ENCODE data around the gene GNLY.

The GNLY gene

DNA sequence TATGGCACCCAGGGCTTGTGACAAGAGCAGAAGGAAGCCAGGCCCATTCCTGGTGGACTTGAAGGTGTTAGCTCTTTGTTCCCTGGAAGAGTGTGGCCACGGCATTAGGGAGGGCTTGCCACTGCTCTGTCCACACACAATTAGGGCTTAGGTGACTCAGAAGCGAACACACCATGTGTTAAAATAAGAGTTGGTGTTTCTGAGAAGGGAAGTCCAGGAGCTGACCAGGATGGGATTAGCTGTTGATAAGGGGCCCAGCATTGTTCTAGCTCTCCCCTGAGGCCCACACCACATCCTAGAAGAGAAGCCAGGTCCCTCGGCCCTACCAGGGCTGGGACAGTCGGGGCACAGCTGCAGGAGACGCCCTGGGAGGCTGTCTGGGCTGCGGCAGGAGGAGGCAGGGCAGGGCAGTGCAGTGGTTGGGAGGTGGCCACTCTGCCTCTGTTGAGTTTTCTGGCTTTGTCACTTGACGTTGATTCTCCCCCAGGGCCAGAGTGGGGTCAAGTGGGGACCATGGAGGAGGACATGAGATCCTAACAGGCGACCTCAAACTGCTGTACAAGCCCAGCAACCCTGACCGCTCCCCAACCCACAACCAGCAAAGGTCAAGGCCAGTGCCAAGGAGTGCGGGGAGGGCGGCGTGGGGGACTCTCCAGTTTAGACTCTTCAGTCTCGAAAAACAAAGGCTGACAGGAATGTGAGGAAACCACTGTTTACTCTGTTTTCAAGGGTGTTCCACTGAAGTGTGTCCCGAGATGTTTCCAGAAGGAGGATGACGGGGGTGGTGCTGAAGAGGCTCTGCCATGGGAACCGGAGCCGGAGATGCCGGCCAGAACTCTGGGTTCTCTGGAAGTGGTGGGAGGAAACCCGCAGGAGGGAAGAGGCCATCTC, 16.8 kb downstream of the GNLY start:
- ATAC-seq: no peak
- no peak for TF ChIP-seq ZC3H10 (CRISPR knock-in tag; IDR thresholded peaks at IDR 0.05)
- no peak for TF ChIP-seq SNAI2 (CRISPR knock-in tag; IDR thresholded peaks at IDR 0.05)
- no peak for TF ChIP-seq PPARA (CRISPR knock-in tag; IDR thresholded peaks at IDR 0.05; ENCODE audit: borderline replicate concordance)
- TF ChIP-seq ZNF8 (CRISPR knock-in tag; IDR thresholded peaks at IDR 0.05): no peak
- TF ChIP-seq, protein P1, sequence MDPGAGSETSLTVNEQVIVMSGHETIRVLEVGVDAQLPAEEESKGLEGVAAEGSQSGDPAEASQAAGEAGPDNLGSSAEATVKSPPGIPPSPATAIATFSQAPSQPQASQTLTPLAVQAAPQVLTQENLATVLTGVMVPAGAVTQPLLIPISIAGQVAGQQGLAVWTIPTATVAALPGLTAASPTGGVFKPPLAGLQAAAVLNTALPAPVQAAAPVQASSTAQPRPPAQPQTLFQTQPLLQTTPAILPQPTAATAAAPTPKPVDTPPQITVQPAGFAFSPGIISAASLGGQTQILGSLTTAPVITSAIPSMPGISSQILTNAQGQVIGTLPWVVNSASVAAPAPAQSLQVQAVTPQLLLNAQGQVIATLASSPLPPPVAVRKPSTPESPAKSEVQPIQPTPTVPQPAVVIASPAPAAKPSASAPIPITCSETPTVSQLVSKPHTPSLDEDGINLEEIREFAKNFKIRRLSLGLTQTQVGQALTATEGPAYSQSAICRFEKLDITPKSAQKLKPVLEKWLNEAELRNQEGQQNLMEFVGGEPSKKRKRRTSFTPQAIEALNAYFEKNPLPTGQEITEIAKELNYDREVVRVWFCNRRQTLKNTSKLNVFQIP (CRISPR knock-in tag; IDR thresholded peaks at IDR 0.05; ENCODE audit: borderline replicate concordance, low read depth): no peak
- TF ChIP-seq, protein P2, sequence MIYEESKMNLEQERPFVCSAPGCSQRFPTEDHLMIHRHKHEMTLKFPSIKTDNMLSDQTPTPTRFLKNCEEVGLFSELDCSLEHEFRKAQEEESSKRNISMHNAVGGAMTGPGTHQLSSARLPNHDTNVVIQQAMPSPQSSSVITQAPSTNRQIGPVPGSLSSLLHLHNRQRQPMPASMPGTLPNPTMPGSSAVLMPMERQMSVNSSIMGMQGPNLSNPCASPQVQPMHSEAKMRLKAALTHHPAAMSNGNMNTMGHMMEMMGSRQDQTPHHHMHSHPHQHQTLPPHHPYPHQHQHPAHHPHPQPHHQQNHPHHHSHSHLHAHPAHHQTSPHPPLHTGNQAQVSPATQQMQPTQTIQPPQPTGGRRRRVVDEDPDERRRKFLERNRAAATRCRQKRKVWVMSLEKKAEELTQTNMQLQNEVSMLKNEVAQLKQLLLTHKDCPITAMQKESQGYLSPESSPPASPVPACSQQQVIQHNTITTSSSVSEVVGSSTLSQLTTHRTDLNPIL (CRISPR knock-in tag; IDR thresholded peaks at IDR 0.05; ENCODE audit: low read depth): no peak
- TF ChIP-seq ZNF70 (CRISPR knock-in tag; IDR thresholded peaks at IDR 0.05): no peak
- TF ChIP-seq, protein P3, sequence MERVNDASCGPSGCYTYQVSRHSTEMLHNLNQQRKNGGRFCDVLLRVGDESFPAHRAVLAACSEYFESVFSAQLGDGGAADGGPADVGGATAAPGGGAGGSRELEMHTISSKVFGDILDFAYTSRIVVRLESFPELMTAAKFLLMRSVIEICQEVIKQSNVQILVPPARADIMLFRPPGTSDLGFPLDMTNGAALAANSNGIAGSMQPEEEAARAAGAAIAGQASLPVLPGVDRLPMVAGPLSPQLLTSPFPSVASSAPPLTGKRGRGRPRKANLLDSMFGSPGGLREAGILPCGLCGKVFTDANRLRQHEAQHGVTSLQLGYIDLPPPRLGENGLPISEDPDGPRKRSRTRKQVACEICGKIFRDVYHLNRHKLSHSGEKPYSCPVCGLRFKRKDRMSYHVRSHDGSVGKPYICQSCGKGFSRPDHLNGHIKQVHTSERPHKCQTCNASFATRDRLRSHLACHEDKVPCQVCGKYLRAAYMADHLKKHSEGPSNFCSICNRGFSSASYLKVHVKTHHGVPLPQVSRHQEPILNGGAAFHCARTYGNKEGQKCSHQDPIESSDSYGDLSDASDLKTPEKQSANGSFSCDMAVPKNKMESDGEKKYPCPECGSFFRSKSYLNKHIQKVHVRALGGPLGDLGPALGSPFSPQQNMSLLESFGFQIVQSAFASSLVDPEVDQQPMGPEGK (CRISPR knock-in tag; IDR thresholded peaks at IDR 0.05; ENCODE audit: borderline replicate concordance): no peak
- TF ChIP-seq, protein P4, sequence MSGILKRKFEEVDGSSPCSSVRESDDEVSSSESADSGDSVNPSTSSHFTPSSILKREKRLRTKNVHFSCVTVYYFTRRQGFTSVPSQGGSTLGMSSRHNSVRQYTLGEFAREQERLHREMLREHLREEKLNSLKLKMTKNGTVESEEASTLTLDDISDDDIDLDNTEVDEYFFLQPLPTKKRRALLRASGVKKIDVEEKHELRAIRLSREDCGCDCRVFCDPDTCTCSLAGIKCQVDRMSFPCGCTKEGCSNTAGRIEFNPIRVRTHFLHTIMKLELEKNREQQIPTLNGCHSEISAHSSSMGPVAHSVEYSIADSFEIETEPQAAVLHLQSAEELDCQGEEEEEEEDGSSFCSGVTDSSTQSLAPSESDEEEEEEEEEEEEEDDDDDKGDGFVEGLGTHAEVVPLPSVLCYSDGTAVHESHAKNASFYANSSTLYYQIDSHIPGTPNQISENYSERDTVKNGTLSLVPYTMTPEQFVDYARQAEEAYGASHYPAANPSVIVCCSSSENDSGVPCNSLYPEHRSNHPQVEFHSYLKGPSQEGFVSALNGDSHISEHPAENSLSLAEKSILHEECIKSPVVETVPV (CRISPR knock-in tag; IDR thresholded peaks at IDR 0.05): no peak
- no peak for TF ChIP-seq ESRRG (CRISPR knock-in tag; IDR thresholded peaks at IDR 0.05)
- TF ChIP-seq GLIS3 (CRISPR knock-in tag; IDR thresholded peaks at IDR 0.05): no peak
- TF ChIP-seq TCF4 (CRISPR knock-in tag; IDR thresholded peaks at IDR 0.05; ENCODE audit: borderline replicate concordance): no peak
- no peak for TF ChIP-seq CSDC2 (CRISPR knock-in tag; IDR thresholded peaks at IDR 0.05)
- TF ChIP-seq BACH2 (CRISPR knock-in tag; IDR thresholded peaks at IDR 0.05; ENCODE audit: borderline replicate concordance): no peak
- no peak for TF ChIP-seq ZNF565 (CRISPR knock-in tag; conservative IDR thresholded peaks at IDR 0.05; ENCODE audit: low read depth)
- TF ChIP-seq ZFP3 (CRISPR knock-in tag; IDR thresholded peaks at IDR 0.05): no peak
- no peak for TF ChIP-seq RARB (CRISPR knock-in tag; IDR thresholded peaks at IDR 0.05)
- TF ChIP-seq, protein P5, sequence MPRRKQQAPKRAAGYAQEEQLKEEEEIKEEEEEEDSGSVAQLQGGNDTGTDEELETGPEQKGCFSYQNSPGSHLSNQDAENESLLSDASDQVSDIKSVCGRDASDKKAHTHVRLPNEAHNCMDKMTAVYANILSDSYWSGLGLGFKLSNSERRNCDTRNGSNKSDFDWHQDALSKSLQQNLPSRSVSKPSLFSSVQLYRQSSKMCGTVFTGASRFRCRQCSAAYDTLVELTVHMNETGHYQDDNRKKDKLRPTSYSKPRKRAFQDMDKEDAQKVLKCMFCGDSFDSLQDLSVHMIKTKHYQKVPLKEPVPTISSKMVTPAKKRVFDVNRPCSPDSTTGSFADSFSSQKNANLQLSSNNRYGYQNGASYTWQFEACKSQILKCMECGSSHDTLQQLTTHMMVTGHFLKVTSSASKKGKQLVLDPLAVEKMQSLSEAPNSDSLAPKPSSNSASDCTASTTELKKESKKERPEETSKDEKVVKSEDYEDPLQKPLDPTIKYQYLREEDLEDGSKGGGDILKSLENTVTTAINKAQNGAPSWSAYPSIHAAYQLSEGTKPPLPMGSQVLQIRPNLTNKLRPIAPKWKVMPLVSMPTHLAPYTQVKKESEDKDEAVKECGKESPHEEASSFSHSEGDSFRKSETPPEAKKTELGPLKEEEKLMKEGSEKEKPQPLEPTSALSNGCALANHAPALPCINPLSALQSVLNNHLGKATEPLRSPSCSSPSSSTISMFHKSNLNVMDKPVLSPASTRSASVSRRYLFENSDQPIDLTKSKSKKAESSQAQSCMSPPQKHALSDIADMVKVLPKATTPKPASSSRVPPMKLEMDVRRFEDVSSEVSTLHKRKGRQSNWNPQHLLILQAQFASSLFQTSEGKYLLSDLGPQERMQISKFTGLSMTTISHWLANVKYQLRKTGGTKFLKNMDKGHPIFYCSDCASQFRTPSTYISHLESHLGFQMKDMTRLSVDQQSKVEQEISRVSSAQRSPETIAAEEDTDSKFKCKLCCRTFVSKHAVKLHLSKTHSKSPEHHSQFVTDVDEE (CRISPR knock-in tag; IDR thresholded peaks at IDR 0.05): no peak

DNA sequence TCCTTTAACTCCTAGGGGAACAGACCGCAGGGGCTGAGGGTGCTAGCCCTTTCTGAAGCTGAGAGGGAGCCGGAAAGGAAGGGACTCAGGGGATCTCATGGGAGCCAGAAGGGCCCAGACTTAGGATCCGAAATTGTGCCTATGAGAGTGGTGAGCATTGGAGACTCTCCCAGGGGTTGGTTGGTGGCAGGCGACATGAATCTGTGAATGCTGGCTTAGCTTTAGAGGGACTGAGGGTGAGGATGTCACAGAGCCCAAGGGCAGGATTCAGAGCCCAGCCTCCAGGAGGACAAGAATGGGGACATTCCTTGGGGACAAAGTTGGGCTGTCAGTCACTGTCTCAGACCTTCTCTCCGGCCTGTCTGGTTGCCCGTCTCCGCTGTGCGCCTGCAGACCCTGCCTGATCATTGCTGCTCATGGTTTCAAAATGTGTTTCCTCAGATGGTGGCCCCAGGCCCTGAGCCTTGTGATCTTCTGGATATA, 17.5 kb downstream of the GNLY start:
- no peak for ATAC-seq
- TF ChIP-seq, protein P1 (CRISPR knock-in tag; IDR thresholded peaks at IDR 0.05; ENCODE audit: borderline replicate concordance, low read depth): no peak
- TF ChIP-seq GLIS3 (CRISPR knock-in tag; IDR thresholded peaks at IDR 0.05): no peak

Measured in SK-N-SH treated with all-trans-retinoic acid at 6 μM for 48 hours (cell line).